HG03039 (cell line): Measurements from ENCODE around the gene HLA-F.

Experiments
- ATAC-seq: cut with Tn5 transposase; IDR thresholded peaks from one replicate; pipeline ENCODE4 v1.9.1; 2021; ENCODE audit warnings: mild to moderate bottlenecking, moderate library complexity; ENCODE audit not compliant: unreplicated experiment

HLA-F gene

GRCh38 chr6:29742127-29742526 is 18.9 kb downstream of the HLA-F start:
- no peak for ATAC-seq

DNA sequence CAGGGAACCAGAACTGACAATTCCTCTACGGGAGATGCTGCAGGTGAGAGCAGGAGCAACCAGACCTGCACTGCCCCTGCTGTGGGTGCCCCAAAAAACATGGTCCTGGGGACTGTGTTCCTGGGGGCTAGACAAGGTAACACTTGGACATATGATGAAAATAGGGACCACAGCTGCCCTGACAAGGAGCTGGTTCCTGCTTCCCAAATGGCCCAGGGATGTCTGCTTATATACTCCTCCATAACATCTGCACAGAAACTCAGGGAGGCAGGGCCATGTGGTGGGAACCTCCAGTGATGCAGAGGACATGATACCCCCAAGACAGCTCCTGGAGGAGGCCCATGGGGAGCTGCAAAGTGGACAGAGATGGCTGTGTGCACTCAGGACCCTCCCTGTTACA is 19.8 kb downstream of the HLA-F start:
- no peak for ATAC-seq

- no peak for ATAC-seq
Measured at GRCh38 chr6:29743568-29743967, 20.3 kb downstream of the HLA-F start.

DNA sequence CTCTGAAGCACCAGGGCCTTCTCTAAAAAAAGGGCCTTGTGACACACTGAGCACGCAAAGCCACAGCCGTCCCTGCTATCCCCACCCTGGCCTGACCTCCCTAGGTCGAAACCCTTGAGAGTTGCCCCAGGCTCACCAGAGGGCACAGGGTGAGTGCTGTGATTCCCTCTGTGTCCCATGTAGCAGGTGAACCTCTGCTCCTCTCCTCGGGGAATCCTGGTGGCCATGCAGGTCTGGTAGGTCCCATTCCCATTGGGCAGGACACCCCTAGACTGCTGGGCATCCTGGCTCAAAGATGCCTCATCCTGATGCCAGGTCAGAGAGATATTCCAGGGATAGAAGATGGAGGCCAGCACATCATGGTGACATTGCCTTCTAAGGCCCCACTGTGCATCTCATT is 20.9 kb downstream of the HLA-F start:
- ATAC-seq = no peak

DNA sequence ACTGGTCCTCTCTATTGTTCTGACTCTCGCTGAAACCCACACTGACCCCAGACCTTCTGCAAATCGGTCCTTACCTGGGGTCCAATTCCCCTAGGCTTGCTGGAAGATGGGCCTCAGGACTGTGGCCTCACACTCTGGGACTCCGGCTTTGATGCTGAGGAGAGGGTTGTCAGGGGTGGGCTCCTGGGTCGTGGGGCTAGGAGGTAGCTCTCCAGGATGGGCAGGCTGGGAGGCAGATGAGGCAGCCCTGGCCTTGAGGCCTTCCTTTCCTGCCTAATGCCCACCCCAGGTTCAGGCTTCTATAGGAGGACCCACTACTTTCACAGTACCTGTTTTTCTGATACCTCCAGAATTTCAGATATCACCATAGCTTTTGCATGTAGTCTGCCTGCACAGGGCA is 21.4 kb downstream of the HLA-F start:
- no peak for ATAC-seq

DNA sequence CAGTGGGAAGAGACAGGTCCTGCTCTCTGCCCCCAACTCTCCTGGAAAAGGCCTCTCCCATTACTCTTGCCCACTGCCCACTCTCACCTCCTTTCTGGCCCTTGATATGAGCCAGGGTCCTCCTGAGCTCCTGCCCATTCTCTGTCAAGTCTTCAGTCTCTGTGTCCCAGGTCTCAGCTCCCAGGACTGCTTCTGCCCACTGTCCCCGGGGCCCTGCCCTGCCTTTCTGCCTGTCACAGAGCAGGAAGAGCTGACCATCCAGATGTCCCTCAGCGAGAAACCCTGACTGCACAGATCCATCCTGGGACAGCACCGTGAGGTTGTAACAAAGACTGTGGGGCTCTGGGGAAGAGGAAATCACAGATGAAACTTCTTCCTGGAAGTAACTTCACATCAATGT is 22.2 kb downstream of the HLA-F start:
- no peak for ATAC-seq

- ATAC-seq = no peak
Measured at GRCh38 chr6:29745855-29746449, 22.7 kb downstream of the HLA-F start.

GRCh38 chr6:29746846-29747687 is 23.8 kb downstream of the HLA-F start:
- ATAC-seq = no peak

GRCh38 chr6:29747688-29748250 is 24.5 kb downstream of the HLA-F start:
- no peak for ATAC-seq

DNA sequence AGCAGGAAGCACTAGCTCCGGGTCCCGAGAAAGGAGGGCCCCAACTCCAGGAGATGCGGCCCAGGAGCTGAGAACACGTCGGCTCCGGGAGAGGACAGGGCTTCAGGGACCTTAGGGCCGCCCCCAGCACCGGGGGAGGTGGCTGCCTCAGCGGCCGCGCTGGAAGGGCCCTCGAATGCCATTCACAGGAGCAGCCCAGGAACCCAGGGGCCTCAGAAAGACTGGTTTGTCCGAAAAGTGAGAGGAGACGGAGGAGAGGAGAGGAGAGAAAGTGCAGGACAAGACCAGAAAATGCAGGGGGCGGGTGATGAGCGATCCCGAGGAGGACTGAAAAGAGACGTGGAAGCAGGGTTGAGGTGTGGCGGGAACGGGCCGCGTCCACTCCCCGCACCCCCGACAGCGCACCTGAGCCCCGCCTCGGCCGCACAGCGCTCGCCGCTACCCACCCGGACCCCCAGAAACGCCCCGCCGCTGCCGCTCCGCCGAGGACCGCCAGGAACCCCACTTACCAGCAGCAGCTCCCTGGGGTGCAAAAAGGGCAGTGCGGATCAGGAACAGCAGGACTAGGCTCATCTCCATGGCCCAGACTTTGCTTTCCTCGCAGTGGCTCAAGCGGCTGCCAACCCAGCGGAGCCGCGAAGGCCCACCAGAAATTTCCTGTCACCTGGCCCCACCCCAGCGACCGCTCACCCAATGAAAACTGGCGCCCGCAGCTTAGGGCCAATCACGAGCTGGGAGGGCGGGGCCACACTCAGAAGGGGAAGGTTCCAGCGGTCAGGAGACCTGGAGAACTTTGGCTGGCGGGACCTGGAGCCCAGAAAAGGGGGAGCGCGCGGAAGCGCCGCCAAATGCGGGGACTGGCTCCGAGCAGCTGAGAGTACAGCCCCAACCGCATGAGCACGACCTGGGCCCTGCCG is 25.4 kb downstream of the HLA-F start:
- peak; percentile 59 for ATAC-seq

GRCh38 chr6:29749308-29749662 is 26.1 kb downstream of the HLA-F start:
- ATAC-seq = no peak

DNA sequence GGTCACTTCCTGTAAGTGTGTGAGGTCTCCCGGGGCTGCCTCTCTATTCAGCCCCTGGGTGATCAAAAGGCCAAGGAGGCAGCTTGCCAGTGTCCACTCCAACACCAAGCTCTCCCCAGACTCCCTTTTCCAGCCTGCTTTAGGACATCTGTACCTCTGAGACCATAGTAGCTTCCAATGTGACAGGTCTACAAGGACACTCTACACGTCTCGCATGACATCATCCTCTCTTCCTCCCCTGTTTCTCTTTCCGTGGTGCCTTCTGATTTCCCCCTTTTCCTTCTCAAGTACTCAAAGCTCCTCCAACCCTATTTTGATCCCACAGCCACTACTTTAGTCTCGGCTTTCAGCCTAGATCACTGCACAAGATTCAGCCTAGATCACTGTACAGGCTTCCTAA is 26.4 kb downstream of the HLA-F start:
- no peak for ATAC-seq

DNA sequence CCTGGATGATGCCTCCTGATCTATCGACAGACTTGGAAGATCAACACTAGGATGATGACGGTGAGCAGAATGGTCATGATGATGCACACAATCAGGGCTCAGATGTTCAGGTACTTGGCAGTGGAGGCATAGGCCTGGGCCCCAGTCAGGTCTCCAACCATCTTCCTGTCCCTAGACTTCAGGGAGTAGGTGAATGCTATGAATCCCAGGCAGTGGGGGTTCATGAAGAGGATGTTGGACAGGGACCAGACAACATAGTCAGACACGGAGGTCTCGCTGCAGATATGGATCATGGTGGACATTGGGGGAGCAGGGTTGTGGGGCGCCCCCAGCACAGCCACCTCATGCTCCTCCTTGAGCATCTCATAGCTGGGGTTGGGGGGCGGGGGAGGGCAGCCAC is 27.5 kb downstream of the HLA-F start:
- ATAC-seq = no peak

DNA sequence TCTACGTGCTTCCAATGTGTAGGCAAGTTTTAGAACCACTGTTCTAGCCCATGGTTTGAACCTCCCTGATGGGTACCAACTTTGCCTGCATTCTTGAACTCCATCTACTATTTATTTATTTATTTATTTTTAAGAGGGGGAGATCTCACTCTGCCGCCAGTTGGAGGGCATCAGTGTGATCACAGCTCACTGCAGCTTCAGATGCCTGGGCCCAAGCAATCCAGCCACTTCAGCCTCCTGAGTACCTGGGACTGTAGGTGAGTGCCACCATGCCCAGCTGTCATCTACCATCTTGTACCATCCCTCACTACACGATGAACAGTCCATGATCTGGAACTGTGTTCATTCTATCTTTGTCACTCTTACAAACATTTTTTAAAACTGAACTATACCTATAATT is 28.2 kb downstream of the HLA-F start:
- ATAC-seq = no peak

DNA sequence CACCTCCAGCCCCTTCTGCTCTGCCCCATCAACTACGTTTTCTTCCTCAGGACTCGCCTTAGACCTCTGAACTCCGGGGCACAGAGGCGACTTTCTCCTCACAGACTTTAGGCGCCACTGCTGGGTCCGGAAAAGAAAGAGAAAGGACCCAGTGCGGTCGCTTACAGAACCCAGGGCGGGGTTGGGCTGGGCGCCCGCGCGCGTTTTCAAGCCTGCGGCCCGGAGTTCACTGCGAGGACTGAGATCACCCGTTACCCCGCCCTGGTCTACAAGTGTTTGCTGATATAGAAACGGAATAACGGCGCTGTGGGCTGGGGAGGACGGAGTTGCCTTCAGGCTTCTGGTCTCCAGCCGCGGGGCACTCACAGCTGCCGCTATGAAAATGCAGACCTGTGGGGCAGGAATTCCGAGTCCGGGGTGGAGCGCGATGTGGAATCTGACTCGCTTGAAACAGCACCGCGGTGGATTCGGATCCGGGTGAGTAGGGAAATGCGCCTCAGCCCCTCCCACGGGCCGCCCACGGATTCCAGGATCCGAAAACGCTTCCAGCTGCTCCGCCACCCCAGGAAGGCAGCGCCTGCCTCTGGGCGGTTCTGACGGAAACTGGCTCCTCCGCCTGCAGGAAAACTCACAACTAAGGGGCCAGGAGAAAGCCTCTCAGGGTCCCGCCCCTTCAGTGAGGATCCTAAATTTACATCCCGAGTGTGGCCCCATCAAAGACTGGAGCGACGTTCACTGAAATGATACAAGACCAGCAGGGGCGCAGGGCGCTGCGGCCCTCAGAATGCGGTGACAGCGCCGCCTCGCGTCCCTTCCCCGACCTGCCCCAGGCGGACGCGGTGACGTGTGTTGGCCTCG is 29.4 kb downstream of the HLA-F start:
- ATAC-seq = peak; percentile 71

GRCh38 chr6:29753309-29753644 is 30.0 kb downstream of the HLA-F start:
- no peak for ATAC-seq

GRCh38 chr6:29755295-29755871 is 32.1 kb downstream of the HLA-F start:
- ATAC-seq = no peak

DNA sequence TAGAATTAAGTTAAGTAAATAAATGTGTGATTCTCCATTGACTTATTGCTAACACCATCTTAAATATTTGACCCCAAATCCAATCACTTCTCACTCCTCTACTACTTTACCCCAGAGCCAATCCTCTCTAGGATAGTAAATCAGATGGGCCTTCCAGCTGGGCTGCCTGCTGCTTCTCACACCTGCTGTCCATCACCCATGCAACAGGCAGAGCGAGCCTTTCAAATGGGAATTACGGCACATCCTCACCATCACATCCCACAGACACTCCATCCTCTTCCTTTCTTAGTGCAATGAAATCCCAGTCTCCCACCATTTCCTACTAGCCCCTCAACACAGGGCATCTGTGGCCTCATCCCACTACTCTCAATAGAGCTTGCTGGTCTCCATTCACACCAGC is 34.0 kb downstream of the HLA-F start:
- no peak for ATAC-seq

DNA sequence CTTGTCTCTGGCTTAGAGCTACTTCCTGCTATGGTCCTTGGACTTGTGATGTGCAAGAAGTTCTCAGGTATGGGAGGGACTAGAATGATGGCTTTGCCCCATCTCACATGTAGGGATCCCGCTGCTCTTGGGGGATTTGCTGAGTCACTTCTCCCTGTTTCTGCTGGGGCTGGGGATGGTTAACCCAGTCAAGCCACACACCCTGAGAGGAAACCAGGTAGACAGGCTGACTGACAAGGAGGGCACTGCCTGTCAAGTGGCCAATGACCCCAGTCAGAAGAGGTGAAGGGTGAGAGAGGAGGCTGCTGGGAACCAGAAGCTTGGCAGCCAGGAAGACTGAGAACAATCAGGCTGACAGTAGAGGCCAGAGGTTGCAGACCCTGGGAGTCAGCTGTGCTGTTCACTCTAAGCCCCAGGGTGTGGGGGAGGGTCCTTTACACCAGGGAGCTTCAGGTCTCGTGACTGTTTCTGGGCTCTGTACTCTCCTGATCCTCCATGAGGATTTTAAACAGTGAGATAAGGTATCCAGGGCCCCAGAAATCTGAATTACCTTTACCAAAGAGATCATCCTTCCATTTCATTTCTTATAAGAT is 34.6 kb downstream of the HLA-F start:
- ATAC-seq = no peak

DNA sequence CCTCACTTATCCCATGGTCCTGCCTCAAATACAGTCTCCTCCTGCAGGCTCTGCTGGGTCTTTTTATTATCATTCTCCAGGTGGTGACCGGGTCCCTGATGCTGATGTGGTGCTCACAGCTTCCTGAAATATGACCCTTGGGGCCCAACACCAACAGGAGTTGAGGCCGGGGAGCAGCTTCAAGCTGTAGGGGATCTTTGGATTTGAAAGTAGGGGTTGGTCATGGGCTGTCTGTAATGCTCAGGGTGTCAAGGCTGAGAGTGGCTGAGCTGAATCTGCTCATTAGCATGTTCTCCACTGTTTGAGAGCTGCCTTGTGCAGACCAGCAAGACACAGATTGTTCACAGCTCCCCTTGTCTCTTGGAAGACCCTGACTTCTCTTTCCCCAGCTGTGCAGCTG is 35.5 kb downstream of the HLA-F start:
- no peak for ATAC-seq
